GM18861 (cell line): ENCODE measurements around the gene FAM120A.

Source experiments
- ATAC-seq: cut with Tn5 transposase; IDR thresholded peaks from one replicate; pipeline ENCODE4 v1.9.1; 2021; ENCODE audit not compliant: unreplicated experiment

FAM120A gene

DNA sequence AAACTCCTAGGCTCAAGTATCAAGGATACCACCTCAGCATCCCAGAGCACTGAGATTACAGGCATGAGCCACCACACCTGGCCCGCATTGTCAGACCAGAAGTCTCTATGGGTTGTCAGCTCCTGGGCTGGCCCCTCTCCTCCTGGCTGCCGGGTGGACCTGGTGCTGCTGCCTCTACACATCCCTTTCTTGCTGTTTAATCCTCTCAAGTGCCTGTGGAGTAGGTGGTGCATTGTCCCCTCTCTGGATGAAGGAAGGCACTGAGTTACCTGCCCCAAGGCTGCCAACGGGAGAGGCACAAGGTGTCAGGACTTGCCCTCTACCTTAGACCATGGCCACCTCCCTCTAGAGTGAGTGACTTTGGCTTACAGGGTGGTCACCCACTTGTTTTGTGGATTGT lies 162.3 kb downstream of the FAM120A start:
- ATAC-seq = no peak

DNA sequence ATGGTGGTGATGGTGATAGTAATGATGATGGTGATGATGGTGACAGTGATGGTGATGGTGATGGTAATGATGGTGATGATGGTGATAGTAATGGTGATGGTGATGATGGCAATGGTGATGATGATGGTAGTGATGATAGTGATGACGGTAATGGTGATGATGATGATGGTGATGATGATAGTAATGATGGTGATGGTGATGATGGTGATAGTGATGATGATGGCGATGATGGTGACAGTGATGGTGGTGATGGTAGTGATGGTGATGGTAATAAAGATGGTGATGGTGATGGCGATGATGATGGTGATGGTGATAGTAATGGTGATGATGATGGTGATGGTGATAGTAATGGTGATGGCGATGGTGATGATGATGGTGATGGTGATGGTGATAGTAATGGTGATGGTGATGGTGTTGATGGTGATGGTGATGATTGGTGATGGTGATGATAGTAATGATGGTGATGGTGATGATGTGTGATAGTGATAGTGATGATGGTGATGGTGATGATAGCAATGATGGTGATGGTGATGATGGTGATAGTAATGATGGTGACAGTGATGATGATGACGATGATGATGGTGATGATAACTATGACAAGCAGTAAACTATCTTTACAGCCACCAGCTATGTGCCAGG lies 163.5 kb downstream of the FAM120A start:
- ATAC-seq = no peak
